ENCODE results near the gene KIF1B. TPM values are rescaled to one million over a fixed set of nuclear protein-coding genes. Genes with fewer than 3 reads are reported as not detected.

The KIF1B gene
- total and polyA plus RNA-seq, 9 of the 15 experiments (the other 6 are each of a cell fraction or from before 2014, with no cell fraction given): 2.8 to 19.8 (median 11.9) TPM

DNA sequence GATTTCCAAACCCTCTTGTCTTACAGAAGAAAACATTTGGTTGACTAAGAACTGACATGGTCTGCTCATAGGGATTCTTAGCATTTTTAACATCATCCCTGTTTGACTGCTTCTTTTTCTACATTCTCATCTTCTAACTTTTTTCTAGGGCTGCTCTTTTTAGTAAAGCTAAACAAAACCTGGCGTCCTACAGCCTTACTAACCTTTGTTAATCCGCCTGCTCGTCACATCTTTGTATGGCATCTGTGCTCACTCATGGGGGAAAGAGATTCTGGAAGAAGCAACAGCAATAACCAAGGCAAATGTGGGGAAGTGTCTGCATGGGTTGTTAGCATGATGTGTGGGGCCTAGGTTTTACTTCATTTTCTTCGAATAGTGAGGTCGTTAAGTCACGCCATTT, 92.0 kb downstream of the KIF1B start:
- no peak for ATAC-seq
- Histone ChIP-seq H3K79me2 (ENCODE audit: control insufficient read depth, insufficient read depth, low read length) (no peaks in the 10 kb centered on the region), H4K20me1 (replicated peaks; ENCODE audit: control insufficient read depth, insufficient read depth, low read length) (no peaks in the 10 kb centered on the region), H3K4me3 (no peak overlapping the region), H3K27ac (ENCODE audit: extremely low read depth, low read depth, low read length) (no peak overlapping the region), H3K4me2 (ENCODE audit: insufficient read depth, low read length) (no peak overlapping the region), H2AFZ (ENCODE audit: low read depth, low read length) (no peak overlapping the region), H3K9ac (ENCODE audit: insufficient read depth in 1 of 2, low read depth in 2 of 2, low read length in 2 of 2) (no peak overlapping the region), H3K36me3 (ENCODE audit: control insufficient read depth, insufficient read depth, low read length) (peaks cover 15% of the 10 kb centered on the region; the same call in 1 of the 3 replicates), H3K4me1 (replicated peaks in 1 of 2; ENCODE audit: control insufficient read depth in 2 of 2, insufficient read depth in 2 of 2, low read length in 2 of 2) (no peaks in the 10 kb centered on the region), H3K9me3 (replicated peaks; ENCODE audit: control insufficient read depth, insufficient read depth, low read depth, low read length) (no peaks in the 10 kb centered on the region), H3K9me1 (ENCODE audit: control insufficient read depth, insufficient read depth, low read length) (no peaks in the 10 kb centered on the region), H3K27me3 (ENCODE audit: control insufficient read depth in 2 of 2, insufficient read depth in 2 of 2, low read length in 2 of 2) (no peaks in the 10 kb centered on the region)
- in situ Hi-C loops (cut with MboI): no loop called here
- POLR2A ChIA-PET: interaction anchor here (0.6 to 1.6 kb wide), 2 partner anchors 18 to 48 kb away, joined by 3 to 4 read pairs; no protein-coding TSS in a partner anchor
- 87% methylated on average over 6 of the region's 6 CpGs for WGBS (ENCODE audit: insufficient coverage, low coverage, missing lambda C conversion rate)
- CTCF ChIA-PET (ENCODE audit: low intra/inter-chr PET ratio): no interaction called here
- DNase-seq (ENCODE audit: extremely low read depth in 1 of 4, low spot score in 3 of 4): no peak
- intact Hi-C loops (cut with micrococcal nuclease): no loop called here
- TF ChIP-seq ZC3H8 (IDR thresholded peaks at IDR 0.05) (no peak), KLF16 (IDR thresholded peaks at IDR 0.05) (no peak), ZNF12 (CRISPR knock-in tag; IDR thresholded peaks at IDR 0.05) (no peak), ZNF174 (CRISPR knock-in tag; IDR thresholded peaks at IDR 0.05) (no peak), E2F5 (CRISPR knock-in tag; IDR thresholded peaks at IDR 0.05) (no peak), KAT7 (CRISPR knock-in tag; IDR thresholded peaks at IDR 0.05; ENCODE audit: borderline replicate concordance) (no peak), RNF2 (IDR thresholded peaks at IDR 0.05) (no peak), SMAD1 (IDR thresholded peaks at IDR 0.05; ENCODE audit: low read depth, low read length, partially characterized antibody) (no peak), MCM2 (IDR thresholded peaks at IDR 0.05; ENCODE audit: low read depth) (no peak), TARDBP (IDR thresholded peaks at IDR 0.05) (no peak)
- TF ChIP-seq, protein P1, sequence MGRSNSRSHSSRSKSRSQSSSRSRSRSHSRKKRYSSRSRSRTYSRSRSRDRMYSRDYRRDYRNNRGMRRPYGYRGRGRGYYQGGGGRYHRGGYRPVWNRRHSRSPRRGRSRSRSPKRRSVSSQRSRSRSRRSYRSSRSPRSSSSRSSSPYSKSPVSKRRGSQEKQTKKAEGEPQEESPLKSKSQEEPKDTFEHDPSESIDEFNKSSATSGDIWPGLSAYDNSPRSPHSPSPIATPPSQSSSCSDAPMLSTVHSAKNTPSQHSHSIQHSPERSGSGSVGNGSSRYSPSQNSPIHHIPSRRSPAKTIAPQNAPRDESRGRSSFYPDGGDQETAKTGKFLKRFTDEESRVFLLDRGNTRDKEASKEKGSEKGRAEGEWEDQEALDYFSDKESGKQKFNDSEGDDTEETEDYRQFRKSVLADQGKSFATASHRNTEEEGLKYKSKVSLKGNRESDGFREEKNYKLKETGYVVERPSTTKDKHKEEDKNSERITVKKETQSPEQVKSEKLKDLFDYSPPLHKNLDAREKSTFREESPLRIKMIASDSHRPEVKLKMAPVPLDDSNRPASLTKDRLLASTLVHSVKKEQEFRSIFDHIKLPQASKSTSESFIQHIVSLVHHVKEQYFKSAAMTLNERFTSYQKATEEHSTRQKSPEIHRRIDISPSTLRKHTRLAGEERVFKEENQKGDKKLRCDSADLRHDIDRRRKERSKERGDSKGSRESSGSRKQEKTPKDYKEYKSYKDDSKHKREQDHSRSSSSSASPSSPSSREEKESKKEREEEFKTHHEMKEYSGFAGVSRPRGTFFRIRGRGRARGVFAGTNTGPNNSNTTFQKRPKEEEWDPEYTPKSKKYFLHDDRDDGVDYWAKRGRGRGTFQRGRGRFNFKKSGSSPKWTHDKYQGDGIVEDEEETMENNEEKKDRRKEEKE (IDR thresholded peaks at IDR 0.05; ENCODE audit: borderline replicate concordance in 1 of 2, control insufficient read depth in 1 of 2, low read depth in 2 of 2, low read length in 1 of 2): no peak
- no TSS peak for BruUV-seq (replicated peaks)
- no peak for FAIRE-seq
